Pons (tissue), 1 donor: Measurements from ENCODE around the gene PRXL2B.
"Not testable (repeated sequence)": the region's sequence is repeated elsewhere in the genome, so short reads cannot be mapped to it uniquely, and the experiment has no call there.

Experiments used
- DNase-seq: peaks from one replicate; pipeline ENCODE4 v3.0.0-alpha.2; 2016; ENCODE audit warnings: low spot score

PRXL2B gene

GRCh38 chr1:2564815-2565374, 21.7 kb upstream of the PRXL2B start:
- DNase-seq: no peak

DNA sequence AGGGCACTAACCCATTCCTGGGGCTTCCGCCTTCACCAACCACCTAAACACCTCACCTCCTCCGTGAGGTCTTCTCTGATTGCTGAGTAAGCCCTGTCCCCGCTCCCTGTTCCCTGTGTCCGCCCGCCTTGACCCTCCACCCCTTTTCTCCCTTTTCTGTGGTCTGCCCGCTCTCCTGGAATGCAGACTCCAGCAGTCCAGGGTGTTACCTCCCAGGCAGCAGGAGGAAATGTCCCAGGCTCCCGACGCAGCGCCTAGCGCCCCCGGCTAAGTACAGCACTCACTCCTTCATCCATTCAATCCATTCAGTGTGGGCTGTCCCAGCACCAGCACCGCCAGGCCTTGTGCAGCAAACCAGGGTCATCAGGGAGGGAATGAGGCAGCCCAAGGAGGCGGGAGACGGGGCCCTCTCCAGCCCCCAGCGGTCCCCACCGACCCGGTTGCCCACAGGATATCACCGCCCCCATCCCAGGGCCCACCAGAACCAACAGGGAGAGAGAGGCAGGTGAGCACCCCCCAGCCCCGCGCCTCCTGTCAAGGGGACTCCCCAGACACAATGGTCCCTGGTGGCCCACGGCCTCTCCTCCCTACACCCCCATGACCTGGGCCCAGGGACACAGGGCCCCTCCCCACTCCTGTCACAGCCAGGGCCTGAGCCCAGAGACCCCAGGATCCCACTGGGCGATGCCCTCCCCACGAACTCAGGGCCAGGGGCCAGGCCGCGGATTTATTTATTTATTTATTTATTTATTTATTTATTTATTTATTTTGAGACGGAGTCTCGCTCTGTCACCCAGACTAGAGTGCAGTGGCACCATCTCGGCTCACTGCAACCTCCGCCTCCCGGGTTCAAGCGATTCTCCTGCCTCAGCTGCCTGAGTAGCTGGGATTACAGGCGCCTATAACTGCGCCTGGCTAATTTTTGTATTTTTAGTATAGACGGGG, 20.2 kb upstream of the PRXL2B start:
- no peak for DNase-seq

- DNase-seq: no peak
Observed at GRCh38 chr1:2567083-2567679, 19.4 kb upstream of the PRXL2B start.

DNA sequence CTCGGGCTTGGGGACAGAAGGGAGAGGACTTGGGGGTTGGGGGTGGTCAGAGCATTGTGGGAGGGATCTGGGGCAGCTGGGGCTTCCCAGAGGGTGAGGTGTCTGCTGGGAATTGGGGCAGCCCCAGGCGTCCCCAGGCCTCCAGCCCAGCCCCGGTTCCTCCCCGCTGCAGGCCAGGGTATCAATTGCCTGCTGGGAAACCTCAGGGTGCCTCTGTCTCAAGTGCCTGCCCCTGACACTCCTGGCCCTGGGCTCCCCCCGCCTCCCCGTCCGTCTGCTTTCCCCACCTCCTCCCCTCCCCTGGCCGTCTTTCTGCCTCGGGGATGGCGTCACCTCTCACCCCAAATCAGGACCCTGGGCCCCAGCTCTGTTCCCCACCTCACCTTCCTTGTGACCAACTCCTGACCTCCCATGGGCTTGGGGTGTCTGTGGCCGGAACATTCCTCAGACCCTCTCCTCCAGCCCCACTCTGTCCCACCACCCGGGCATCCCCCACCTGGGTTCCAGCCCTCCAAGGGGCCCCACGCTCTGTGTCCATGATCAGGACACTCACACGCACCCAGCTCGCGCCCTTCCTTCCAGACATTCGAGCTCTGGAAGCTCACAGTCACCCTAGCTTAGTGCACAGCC, 18.3 kb upstream of the PRXL2B start:
- DNase-seq: not testable (repeated sequence)

DNA sequence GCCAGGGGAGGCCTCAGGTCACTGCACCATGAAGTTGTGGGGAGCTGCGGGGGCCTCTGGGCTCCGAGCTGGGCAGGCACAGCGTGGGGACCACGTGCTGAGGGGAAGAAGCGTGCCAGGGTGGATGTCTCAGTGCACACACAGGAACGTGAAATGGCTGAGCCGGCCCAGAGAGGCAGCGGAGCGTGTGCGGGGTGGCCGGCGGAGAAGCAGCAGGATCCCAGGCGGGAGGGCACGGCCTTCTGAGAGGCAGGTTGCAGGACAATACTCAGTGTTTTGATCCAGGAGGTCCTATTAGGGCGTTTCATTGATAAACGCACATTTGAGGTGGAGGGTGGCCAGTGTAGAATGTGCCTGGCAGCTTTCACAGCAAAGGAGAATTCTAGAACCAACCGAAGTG, 17.5 kb upstream of the PRXL2B start:
- no peak for DNase-seq

DNA sequence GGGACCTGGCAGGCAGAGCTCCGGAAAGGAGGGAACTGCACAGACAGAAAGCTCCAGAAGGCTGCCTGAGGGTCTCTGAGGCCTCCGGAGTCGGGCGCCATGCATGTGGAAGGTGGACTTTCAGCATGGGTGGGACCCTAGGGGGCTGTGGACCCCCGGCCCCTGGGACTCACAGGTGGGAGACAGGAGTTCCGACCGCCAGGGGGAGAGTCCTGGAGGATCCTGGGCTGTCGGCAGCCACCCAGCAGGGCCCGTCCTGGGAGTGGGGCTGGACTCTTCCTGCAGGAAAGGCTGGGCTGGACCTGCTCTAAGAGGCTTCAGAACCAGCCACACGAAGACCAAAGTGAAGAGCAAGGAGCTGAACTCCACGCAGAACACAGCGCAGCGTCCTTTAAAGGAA, 16.9 kb upstream of the PRXL2B start:
- not testable (repeated sequence) for DNase-seq

- no peak for DNase-seq
Observed at GRCh38 chr1:2570332-2570731, 16.2 kb upstream of the PRXL2B start.

DNA sequence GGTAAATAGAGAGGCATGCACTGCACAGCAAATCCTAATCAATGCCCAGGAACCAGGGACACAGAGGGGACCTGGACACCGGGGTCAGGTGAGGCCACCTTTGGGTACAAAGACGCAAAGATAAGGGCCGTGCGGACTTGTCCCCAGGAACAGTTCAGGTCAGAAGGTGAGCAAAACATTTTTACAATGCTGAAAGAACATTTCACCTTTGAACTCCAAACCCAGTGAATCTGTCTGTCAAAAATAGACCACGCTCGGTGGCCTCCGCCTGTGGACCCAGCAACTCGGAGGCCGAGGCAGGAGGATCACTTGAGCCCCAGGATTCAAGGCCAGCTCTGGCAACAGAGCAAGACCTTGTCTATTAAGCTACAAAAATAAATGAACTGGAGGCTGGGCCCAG, 15.2 kb upstream of the PRXL2B start:
- no peak for DNase-seq

DNA sequence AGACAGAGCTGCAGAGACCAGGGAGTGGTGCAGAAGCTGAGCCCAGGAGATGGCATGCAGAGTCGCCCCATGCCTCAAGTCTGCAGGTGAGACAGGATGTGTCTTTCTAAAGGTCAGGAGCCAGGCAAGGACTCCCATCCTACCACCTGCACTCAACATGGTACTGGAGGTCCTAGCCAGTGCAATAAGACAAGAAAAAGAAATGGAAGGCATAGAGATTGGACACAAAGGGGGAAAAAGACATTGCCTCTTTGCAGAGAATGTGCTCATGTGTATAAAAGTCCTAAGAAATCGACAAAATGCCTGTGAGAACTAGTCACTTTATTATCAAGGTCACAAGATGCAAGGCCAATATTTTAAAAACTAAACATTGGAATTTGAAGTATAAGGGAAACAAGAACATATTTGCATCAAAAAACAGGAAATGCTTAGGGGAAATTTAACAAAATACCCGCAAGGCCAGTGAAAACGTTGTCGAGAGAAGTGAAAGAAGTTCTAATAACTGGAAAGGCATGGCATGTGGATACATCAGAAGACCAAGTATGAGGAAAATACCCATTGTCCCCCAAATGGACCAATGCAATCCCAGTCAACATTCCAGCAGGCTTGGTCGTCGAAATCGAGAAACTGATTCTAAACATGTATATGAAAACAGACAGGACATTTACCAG, 13.2 kb upstream of the PRXL2B start:
- no peak for DNase-seq

DNA sequence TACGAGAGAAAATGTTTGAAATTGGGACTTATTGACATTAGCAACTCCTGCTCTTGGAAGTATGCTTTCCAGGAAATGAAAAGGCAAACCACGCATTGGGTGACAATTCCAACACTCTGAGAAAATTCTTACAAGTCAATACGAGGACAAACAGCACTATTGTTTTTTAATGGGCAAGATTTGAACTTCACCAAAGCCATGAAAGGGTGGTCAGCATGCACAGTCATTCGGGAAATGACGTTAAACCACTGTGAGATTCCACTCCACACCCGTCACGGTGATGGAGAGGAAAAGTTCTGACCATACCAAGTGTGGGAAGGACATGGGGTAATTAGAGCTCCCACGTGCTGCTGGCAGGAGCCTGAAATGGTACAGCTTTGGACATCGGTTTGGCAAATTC, 12.2 kb upstream of the PRXL2B start:
- DNase-seq: no peak

DNA sequence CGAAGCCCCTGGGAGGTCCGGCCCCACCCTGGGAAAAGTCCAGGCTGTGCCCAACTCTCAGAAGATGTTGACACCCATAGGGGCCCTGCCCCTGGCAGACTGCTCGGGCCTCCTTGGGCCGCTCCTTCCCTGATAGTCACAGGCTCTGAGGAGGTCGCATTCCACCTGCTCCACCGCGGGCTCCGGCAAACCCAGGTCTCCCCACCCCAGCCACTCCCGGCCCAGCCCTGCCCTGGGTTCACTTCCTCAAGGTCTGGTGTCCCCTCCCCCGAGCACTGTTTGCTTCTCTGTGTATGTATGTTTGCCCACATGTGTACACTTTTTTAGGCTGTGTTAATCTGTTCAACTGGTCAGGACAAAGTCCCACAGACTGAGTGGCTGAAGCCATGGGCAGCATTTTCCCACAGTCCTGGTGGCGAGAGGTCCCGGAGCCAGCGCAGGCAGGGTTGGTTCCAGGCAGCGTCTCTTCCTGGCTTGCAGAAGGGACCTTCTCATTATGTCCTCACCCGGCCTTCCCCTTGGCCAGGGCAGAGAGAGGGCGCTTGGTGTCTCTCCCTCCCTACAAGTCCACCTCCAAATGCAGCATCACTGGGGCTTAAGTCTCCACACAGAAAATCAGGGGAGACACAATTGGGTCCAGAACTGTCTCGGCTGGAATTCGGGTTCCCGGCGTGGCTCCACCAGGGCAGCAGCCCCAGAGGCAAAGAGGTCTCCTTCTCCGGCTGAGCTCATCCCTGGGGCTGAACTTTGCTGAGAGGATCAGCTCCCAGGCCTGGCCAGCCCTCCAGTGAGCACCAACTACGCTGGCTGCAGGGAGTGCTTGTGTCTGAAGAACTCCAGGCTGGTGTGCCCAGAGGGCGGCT, 10.5 kb upstream of the PRXL2B start:
- no peak for DNase-seq

- not testable (repeated sequence) for DNase-seq
Observed at GRCh38 chr1:2577565-2578075, 9.0 kb upstream of the PRXL2B start.

- DNase-seq: no peak
Observed at GRCh38 chr1:2578758-2579118, 7.8 kb upstream of the PRXL2B start.

- no peak for DNase-seq
Observed at GRCh38 chr1:2580691-2581090, 5.9 kb upstream of the PRXL2B start.

DNA sequence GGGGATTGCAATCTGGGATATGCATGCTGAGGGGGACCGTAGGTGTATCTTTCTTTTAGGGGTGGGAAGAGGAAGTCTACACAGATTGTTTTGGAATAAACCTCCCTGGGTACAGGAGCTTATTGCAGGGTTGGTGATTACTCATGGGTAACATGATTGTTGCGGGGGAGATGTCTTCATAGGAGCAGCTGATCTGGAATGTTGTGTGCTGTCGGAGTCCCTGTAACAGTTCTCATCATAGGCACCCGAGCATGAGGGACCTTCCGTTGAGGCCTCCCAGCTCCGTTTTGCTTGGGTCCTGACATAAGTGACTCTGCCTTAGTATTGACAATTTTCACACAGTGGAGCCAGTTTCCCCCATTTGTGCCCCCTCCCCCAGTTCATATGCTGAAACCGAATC, 4.2 kb upstream of the PRXL2B start:
- no peak for DNase-seq

DNA sequence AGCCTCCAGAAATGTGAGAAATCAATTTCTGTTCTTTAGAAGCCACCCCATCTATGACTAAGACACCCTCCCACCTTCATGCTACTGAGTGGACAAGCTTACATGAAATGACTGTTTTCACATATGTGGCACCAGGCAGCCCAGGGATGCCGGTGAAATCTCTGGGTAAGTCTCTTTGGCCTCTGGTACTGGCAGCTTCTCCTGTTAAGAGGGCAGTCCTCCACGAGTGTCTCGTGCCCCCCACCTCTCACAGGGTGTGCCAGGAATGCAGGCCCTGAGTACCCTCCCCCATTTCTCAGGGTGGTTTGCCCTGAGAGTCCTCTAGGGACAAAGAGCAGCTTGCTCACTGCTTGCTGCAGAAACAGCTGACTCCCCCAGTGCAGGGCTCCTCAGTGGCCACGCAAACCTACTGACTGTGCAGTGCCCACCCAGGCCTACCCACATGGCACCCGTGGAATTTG, 3.2 kb upstream of the PRXL2B start:
- no peak for DNase-seq

- DNase-seq: peak; percentile 22
Observed at GRCh38 chr1:2583871-2584351, 2.7 kb upstream of the PRXL2B start.

DNA sequence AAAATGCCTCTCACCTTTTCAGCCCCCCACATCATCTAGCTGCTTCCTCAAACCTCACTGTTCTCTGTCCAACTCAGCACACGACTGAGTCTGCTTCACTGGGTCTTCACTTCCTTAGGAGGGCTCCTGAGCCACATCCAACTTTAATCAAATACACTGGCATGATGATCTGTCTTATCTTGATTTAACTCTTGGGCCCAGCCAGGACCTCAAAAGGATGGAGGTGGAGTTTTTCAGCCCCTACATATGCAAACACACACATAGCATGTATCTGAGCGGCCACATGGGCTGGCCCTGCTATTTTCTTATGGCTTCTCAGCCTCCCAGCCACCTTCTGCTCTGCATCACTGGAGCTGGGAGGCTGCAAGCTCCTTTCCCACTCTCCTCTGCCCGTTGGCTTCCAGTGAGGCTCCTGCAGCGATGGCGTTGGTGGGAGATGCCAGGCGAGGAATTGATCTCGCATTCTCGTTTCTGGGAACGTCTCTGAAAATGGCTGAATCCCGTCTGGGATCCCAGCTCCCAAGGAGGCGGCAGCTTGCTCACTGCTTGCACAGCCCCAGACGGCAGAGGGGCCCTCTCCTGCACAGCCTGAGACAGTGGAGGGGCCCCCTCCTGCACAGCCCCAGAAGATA, 1.8 kb upstream of the PRXL2B start:
- peak; percentile 12 for DNase-seq

GRCh38 chr1:2585318-2586092, 1.1 kb upstream of the PRXL2B start:
- DNase-seq: peak; percentile 79
